KMS-11 (cell line): ENCODE data around the gene TMEM161B.
"Not testable (repeated sequence)": the region's sequence is repeated elsewhere in the genome, so short reads cannot be mapped to it uniquely, and the experiment has no call there.

Experiments
- H2AFZ ChIP-seq: fragments of 200-600 bp; sonication (generic); 2 replicates; pipeline ENCODE4 v1.6.1; 2016; ENCODE audit warnings: antibody characterized with exemption, mixed run types, low read depth
- H3K27ac ChIP-seq: fragments of 200-600 bp; sonication (generic); 2 replicates; pipeline ENCODE4 v1.6.1; 2016; ENCODE audit warnings: mild to moderate bottlenecking, mixed run types
- H3K27me3 ChIP-seq: fragments of 200-600 bp; sonication (generic); 2 replicates; pipeline ENCODE4 v1.6.1; 2017; ENCODE audit warnings: mild to moderate bottlenecking, low read depth, mixed run types, moderate library complexity; ENCODE audit not compliant: insufficient read depth
- H3K36me3 ChIP-seq: fragments of 200-600 bp; sonication (generic); 2 replicates; pipeline ENCODE4 v1.6.1; 2017; ENCODE audit warnings: mild to moderate bottlenecking, mixed run types; ENCODE audit not compliant: insufficient read depth
- H3K4me1 ChIP-seq: fragments of 200-600 bp; sonication (generic); 2 replicates; pipeline ENCODE4 v1.6.1; 2016; ENCODE audit warnings: mild to moderate bottlenecking, low read depth, mixed run types; ENCODE audit not compliant: poor library complexity, severe bottlenecking
- H3K4me2 ChIP-seq: fragments of 200-600 bp; sonication (generic); 2 replicates; pipeline ENCODE4 v1.7.0; 2016; ENCODE audit warnings: mild to moderate bottlenecking, mixed run types
- H3K4me3 ChIP-seq: fragments of 200-600 bp; sonication (generic); IDR thresholded peaks from 2 replicates; pipeline ENCODE4 v1.6.1; 2017; ENCODE audit warnings: low read depth, low read length, mixed read lengths; ENCODE audit not compliant: insufficient read depth
- H3K79me2 ChIP-seq: fragments of 200-600 bp; sonication (generic); 2 replicates; pipeline ENCODE4 v1.6.1; 2016; ENCODE audit warnings: low read depth, mixed run types; ENCODE audit not compliant: insufficient read depth
- H3K9ac ChIP-seq: fragments of 200-600 bp; sonication (generic); 2 replicates; pipeline ENCODE4 v1.6.1; 2016; ENCODE audit warnings: mild to moderate bottlenecking, mixed run types
- H4K20me1 ChIP-seq: fragments of 200-600 bp; sonication (generic); 2 replicates; pipeline ENCODE4 v1.6.1; 2016; ENCODE audit warnings: mild to moderate bottlenecking, mixed run types; ENCODE audit not compliant: insufficient read depth
- TF ChIP-seq, protein P1 (sequence below): fragments of 200-600 bp; sonication (generic); conservative IDR thresholded peaks from 2 replicates; pipeline ENCODE4 v1.6.1; 2017; ENCODE audit warnings: low read depth, mild to moderate bottlenecking, antibody characterized with exemption, low read length, moderate library complexity, mixed read lengths

Gene TMEM161B

DNA sequence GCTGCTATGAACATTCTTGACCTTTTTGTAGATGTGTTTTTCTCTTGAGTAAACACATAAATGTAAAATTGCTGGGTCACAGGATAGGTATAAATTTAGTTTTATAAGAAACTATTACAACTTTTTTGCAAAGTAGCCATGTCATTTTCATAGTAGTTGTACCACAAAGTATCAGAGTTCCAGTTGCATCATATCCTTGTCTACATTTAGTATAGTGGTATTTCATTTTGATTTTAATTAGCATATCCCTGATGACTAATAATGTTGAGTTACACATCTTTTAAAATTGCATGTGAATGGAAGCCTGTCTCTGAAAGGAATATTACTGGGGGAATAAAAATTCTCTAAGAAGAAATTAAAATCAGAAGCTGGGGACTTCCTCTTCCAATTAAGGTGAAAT is 85.4 kb downstream of the TMEM161B start:
- TF ChIP-seq, protein P1, sequence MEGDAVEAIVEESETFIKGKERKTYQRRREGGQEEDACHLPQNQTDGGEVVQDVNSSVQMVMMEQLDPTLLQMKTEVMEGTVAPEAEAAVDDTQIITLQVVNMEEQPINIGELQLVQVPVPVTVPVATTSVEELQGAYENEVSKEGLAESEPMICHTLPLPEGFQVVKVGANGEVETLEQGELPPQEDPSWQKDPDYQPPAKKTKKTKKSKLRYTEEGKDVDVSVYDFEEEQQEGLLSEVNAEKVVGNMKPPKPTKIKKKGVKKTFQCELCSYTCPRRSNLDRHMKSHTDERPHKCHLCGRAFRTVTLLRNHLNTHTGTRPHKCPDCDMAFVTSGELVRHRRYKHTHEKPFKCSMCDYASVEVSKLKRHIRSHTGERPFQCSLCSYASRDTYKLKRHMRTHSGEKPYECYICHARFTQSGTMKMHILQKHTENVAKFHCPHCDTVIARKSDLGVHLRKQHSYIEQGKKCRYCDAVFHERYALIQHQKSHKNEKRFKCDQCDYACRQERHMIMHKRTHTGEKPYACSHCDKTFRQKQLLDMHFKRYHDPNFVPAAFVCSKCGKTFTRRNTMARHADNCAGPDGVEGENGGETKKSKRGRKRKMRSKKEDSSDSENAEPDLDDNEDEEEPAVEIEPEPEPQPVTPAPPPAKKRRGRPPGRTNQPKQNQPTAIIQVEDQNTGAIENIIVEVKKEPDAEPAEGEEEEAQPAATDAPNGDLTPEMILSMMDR = no peak
- no peaks in the 10 kb centered on the region; the same call in 1 of the 2 replicates for H3K36me3 ChIP-seq
- H3K27me3 ChIP-seq = no peaks in the 10 kb centered on the region

DNA sequence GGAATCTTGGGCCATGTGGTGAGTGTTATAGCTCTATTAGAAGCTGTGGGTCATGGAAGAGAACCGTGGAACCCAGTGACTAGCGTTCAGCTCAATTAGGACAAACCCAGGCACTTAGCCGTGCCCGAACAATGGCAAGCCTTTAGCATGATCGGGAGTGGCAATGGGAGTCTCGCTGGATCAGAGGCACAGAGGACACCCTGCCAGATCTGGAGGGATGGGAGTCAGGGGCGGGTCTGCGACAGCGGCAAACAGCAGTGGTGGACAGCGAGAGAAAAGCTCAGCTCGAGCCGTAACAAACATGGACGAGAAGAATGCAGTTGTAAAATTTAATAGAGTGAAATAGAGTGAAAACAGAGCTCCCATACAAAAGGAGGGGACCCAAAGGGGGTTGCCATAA is 91.2 kb downstream of the TMEM161B start:
- not testable (repeated sequence) for H3K27ac ChIP-seq, H3K9ac ChIP-seq, H4K20me1 ChIP-seq, H3K4me1 ChIP-seq, H2AFZ ChIP-seq, H3K4me2 ChIP-seq, H3K36me3 ChIP-seq, H3K4me3 ChIP-seq, H3K79me2 ChIP-seq, H3K27me3 ChIP-seq

More for the DNA sequence above, 85.4 kb downstream of the TMEM161B start:
- H4K20me1 ChIP-seq = no peaks in the 10 kb centered on the region
- H2AFZ ChIP-seq = no peak overlapping the region
- no peak overlapping the region for H3K4me3 ChIP-seq
- no peak overlapping the region for H3K9ac ChIP-seq
- H3K27ac ChIP-seq = no peak overlapping the region
- H3K79me2 ChIP-seq = no peaks in the 10 kb centered on the region
- H3K4me1 ChIP-seq = no peaks in the 10 kb centered on the region
- no peak overlapping the region for H3K4me2 ChIP-seq

DNA sequence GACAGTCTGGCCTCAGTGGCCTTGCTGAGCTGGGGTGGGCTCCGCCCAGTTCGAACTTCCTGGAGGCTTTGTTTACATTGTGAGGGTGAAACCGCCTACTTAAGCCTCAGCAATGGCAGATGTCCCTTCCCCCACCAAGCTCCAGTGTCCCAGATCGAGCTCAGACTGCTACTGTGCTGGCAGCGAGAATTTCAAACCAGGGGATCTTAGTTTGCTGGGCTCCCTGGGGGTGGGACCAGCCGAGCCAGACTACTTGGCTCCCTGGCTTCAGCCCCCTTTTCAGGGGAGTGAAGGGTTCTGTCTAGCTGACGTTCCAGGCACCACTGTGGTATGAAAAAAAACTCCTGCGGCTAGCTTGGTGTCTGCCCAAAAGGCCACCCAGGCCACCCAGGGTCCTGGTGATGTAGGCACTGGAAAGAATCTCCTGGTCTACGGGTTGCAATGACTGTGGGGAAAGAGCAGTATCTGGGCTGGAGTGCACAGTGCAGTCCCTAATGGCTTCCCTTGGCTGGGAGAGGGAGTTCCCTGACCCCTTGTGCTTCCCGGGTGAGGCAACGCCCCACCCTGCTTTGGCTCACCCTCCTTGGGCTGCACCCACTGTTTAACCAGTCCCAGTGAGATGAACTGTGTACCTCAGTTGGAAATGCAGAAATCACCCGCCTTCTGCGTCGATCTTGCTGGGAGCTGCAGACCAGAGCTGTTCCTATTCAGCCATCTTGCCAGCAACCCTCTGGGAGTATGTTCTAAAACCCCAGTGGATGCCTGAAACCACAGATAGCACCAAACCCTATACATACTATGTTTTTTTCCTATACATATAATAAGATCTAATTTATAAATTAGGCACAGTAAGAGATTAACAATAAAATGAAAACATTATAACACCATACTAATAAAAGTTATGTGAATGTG is 95.5 kb downstream of the TMEM161B start:
- no peaks in the 10 kb centered on the region for H3K27me3 ChIP-seq
- H3K4me3 ChIP-seq = no peak overlapping the region
- no peaks in the 10 kb centered on the region for H3K36me3 ChIP-seq
- no peaks in the 10 kb centered on the region for H4K20me1 ChIP-seq
- no peak overlapping the region for H2AFZ ChIP-seq
- H3K27ac ChIP-seq = no peak overlapping the region
- H3K4me2 ChIP-seq = no peak overlapping the region
- TF ChIP-seq, protein P1 = no peak
- no peaks in the 10 kb centered on the region for H3K4me1 ChIP-seq
- H3K9ac ChIP-seq = no peak overlapping the region
- H3K79me2 ChIP-seq = no peaks in the 10 kb centered on the region

DNA sequence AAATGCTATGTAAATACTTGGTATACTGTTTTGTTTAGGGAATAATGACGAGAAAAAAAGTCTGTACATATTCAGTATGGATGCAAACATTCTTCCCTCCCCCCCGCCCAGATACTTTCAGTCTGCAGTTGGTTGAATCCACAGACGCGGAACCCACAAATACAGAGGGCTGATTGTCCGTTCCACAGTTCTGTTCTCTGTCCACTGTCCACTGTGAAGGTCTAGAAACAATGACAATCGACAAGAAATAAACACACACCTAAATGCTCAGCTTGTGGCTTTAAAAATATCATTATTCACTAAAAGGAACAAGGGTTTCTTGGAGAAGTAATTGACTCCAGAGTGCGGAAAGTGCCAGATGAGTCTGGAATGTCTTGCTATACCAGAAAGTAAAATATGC is 109.1 kb downstream of the TMEM161B start:
- Histone ChIP-seq H3K4me3 (no peak overlapping the region), H3K36me3 (no peaks in the 10 kb centered on the region), H3K4me2 (no peak overlapping the region), H3K9ac (no peak overlapping the region), H2AFZ (no peak overlapping the region), H3K79me2 (no peaks in the 10 kb centered on the region), H3K4me1 (no peaks in the 10 kb centered on the region), H3K27me3 (no peaks in the 10 kb centered on the region), H3K27ac (no peak overlapping the region), H4K20me1 (no peaks in the 10 kb centered on the region)
- TF ChIP-seq, protein P1 = no peak

DNA sequence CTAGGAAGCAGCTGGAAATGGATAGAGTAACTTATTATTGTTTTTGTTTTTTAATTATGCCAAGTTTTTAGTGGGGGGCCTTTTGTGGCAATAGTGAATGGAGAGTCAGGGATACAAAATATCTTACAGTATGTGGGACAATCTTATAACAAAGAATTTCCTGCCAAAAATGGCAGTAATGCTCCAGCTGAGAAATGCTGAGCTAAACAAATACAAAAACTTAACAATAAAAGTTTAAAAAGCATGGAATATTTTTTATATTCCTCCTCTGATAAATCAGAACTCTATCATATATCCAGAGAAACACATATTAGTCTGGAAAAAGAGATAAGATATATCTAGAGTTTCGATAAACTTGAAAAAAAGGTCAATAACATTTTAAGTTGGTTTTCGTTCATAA is 110.6 kb downstream of the TMEM161B start:
- Histone ChIP-seq H3K4me2 (no peak overlapping the region), H3K27ac (no peak overlapping the region), H3K4me3 (no peak overlapping the region), H3K4me1 (no peaks in the 10 kb centered on the region), H3K27me3 (no peaks in the 10 kb centered on the region), H4K20me1 (no peaks in the 10 kb centered on the region), H2AFZ (no peak overlapping the region), H3K9ac (no peak overlapping the region), H3K36me3 (no peaks in the 10 kb centered on the region), H3K79me2 (no peaks in the 10 kb centered on the region)
- TF ChIP-seq, protein P1 = no peak
